Measurements from ENCODE around the gene POLR3K.
"Not testable (repeated sequence)": the region's sequence is repeated elsewhere in the genome, so short reads cannot be mapped to it uniquely, and the experiment has no call there.

POLR3K gene

GRCh38 chr16:42069-42457, 11.3 kb downstream of the POLR3K start:
- DNase-seq: no peak

- DNase-seq: no peak
Observed at GRCh38 chr16:41439-42068, 11.9 kb downstream of the POLR3K start.

GRCh38 chr16:38941-39892, 14.2 kb downstream of the POLR3K start:
- peak; percentile 35 to 42 for DNase-seq

GRCh38 chr16:38206-38605, 15.2 kb downstream of the POLR3K start:
- not testable (repeated sequence) for DNase-seq

- no peak for DNase-seq
Observed at GRCh38 chr16:37511-37910, 15.9 kb downstream of the POLR3K start.

- DNase-seq: no peak
Observed at GRCh38 chr16:36336-36984, 16.9 kb downstream of the POLR3K start.

- DNase-seq: no peak
Observed at GRCh38 chr16:35678-36305, 17.6 kb downstream of the POLR3K start.

GRCh38 chr16:35011-35677, 18.3 kb downstream of the POLR3K start:
- DNase-seq: no peak

GRCh38 chr16:34648-34987, 18.8 kb downstream of the POLR3K start:
- DNase-seq: no peak

- no peak for DNase-seq
Observed at GRCh38 chr16:33877-34647, 19.3 kb downstream of the POLR3K start.

- not testable (repeated sequence) for DNase-seq
Observed at GRCh38 chr16:33154-33876, 20.1 kb downstream of the POLR3K start.

- not testable (repeated sequence) for DNase-seq
Observed at GRCh38 chr16:30627-31026, 22.8 kb downstream of the POLR3K start.

- not testable (repeated sequence) for DNase-seq
Observed at GRCh38 chr16:25926-26348, 27.5 kb downstream of the POLR3K start.

- DNase-seq: not testable (repeated sequence)
Observed at GRCh38 chr16:24151-24550, 29.3 kb downstream of the POLR3K start.

GRCh38 chr16:20886-21285, 32.5 kb downstream of the POLR3K start:
- not testable (repeated sequence) for DNase-seq

- not testable (repeated sequence) for DNase-seq
Observed at GRCh38 chr16:17062-17765, 36.2 kb downstream of the POLR3K start.

GRCh38 chr16:10772-11171, 42.6 kb downstream of the POLR3K start:
- peak; percentile 84 to 92 for DNase-seq

GRCh38 chr16:9903-10665, 43.3 kb downstream of the POLR3K start:
- DNase-seq: no peak
